Measurements from ENCODE around the gene ACE.

The ACE gene

GRCh38 chr17:63475491-63476412 is 1.1 kb upstream of the ACE start:
- TF ChIP-seq, protein P1, sequence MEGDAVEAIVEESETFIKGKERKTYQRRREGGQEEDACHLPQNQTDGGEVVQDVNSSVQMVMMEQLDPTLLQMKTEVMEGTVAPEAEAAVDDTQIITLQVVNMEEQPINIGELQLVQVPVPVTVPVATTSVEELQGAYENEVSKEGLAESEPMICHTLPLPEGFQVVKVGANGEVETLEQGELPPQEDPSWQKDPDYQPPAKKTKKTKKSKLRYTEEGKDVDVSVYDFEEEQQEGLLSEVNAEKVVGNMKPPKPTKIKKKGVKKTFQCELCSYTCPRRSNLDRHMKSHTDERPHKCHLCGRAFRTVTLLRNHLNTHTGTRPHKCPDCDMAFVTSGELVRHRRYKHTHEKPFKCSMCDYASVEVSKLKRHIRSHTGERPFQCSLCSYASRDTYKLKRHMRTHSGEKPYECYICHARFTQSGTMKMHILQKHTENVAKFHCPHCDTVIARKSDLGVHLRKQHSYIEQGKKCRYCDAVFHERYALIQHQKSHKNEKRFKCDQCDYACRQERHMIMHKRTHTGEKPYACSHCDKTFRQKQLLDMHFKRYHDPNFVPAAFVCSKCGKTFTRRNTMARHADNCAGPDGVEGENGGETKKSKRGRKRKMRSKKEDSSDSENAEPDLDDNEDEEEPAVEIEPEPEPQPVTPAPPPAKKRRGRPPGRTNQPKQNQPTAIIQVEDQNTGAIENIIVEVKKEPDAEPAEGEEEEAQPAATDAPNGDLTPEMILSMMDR (conservative IDR thresholded peaks at IDR 0.05; ENCODE audit: low read depth, low read length), result no peak
- no peak for DNase-seq (ENCODE audit: low read depth)
- no peak overlapping the region for H3K4me3 ChIP-seq (ENCODE audit: low read length)

DNA sequence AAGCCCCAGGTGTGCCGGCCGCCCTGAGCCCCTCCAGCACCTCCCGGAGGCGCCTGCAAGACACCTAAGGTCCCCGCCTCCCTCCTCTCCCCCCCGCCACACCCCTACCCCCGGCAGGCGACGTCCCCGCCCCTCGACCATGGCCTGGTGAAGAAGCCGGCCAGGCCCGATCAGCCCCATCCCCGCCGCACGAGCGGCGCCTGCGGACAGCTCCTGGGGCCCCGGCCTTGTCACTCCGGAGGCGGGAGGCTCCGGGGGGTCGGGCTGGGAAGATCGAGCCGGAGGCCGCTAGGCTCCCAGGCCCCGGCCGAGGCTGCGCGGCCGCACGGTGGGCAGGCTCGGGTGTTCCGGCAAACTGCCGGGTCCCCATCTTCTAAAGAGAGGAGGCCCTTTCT is 405 bp upstream of the ACE start:
- TF ChIP-seq, protein P1 (conservative IDR thresholded peaks at IDR 0.05; ENCODE audit: low read depth, low read length), result no peak
- H3K4me3 ChIP-seq (ENCODE audit: low read length), result peak overlapping the region; percentile 10
- no peak for DNase-seq (ENCODE audit: low read depth)

GRCh38 chr17:63477480-63478440 is 899 bp downstream of the ACE start:
- DNase-seq (ENCODE audit: low read depth), result no peak
- TF ChIP-seq, protein P1 (conservative IDR thresholded peaks at IDR 0.05; ENCODE audit: low read depth, low read length), result no peak
- H3K4me3 ChIP-seq (ENCODE audit: low read length), result peak overlapping the region; percentile 12

DNA sequence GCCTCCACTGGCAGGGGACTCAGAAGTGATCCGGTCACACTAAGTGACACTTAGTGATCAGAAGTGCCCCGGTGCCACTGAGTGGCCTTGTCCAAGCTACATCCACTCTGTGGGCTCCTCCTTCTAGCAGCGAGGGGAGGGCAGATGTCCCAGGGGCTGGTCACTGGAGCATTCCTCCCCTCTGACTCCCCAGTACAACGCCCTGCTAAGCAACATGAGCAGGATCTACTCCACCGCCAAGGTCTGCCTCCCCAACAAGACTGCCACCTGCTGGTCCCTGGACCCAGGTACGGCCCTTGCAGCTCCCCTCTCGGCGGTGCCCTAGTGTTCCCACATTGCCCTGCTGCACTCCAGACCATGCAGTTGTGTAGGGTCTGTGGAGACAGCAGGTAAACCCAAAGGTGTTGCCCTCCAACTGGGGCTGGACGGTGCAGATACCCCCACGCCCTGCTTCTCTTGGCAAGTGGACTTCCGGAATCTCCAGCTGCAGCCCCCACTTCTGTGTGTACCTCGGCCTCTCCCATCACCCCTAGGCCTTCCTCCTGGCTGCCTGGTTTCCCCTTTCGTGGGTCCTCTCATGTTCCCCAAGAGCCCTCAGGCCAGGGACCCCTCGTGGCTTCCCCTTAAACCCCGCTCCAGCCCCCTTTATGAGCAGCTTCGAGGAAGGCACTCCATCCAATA is 2.1 kb downstream of the ACE start:
- TF ChIP-seq, protein P1 (conservative IDR thresholded peaks at IDR 0.05; ENCODE audit: low read depth, low read length), result peak; percentile 96
- H3K4me3 ChIP-seq (ENCODE audit: low read length), result no peak overlapping the region
- peak; percentile 39 for DNase-seq (ENCODE audit: low read depth)

GRCh38 chr17:63479495-63480184 is 2.8 kb downstream of the ACE start:
- no peak for DNase-seq (ENCODE audit: low read depth)
- no peak overlapping the region for H3K4me3 ChIP-seq (ENCODE audit: low read length)
- TF ChIP-seq, protein P1 (conservative IDR thresholded peaks at IDR 0.05; ENCODE audit: low read depth, low read length), result no peak

- no peak for DNase-seq (ENCODE audit: low read depth)
These were observed 3.4 kb downstream of the ACE start for GRCh38 chr17:63480192-63480784.

More at GRCh38 chr17:63480192-63480784, 3.4 kb downstream of the ACE start:
- TF ChIP-seq, protein P1 (conservative IDR thresholded peaks at IDR 0.05; ENCODE audit: low read depth, low read length), result no peak
- no peak overlapping the region for H3K4me3 ChIP-seq (ENCODE audit: low read length)

All from retinal pigment epithelial cell (primary cell).